ENCODE results near the gene MBLAC1.

Gene MBLAC1

GRCh38 chr7:100152937-100153666 lies 26.3 kb downstream of the MBLAC1 start:
- Histone ChIP-seq H2AFZ (ENCODE audit: low read depth, low read length) (no peak overlapping the region), H3K9ac (ENCODE audit: low read length) (no peak overlapping the region), H3K27me3 (ENCODE audit: low read depth, low read length) (no peaks in the 10 kb centered on the region), H3K4me1 (ENCODE audit: low read length) (peaks cover 34% of the 10 kb centered on the region), H3K4me3 (ENCODE audit: low read length) (no peak overlapping the region), H3K9me3 (ENCODE audit: insufficient read depth, low read length) (no peaks in the 10 kb centered on the region), H3K79me2 (ENCODE audit: low read length) (peaks cover 32% of the 10 kb centered on the region), H3K27ac (ENCODE audit: low read length) (no peak overlapping the region), H4K20me1 (ENCODE audit: insufficient read depth, low read length) (peaks cover 2% of the 10 kb centered on the region; the same call in 1 of the 2 replicates), H3K36me3 (replicated peaks; ENCODE audit: low read depth, low read length) (peaks cover 38% of the 10 kb centered on the region), H3K4me2 (ENCODE audit: low read length) (no peak overlapping the region)
- TF ChIP-seq CTCF (IDR thresholded peaks at IDR 0.05; ENCODE audit: low read depth, low read length) (no peak), EZH2phosphoT487 (IDR thresholded peaks at IDR 0.05; ENCODE audit: low read depth) (no peak)

GRCh38 chr7:100153708-100154535 lies 27.2 kb downstream of the MBLAC1 start:
- Histone ChIP-seq H3K4me2 (ENCODE audit: low read length) (no peak overlapping the region), H3K27ac (ENCODE audit: low read length) (no peak overlapping the region), H3K36me3 (replicated peaks; ENCODE audit: low read depth, low read length) (peaks cover 38% of the 10 kb centered on the region), H3K4me1 (ENCODE audit: low read length) (peaks cover 32% of the 10 kb centered on the region), H3K27me3 (ENCODE audit: low read depth, low read length) (no peaks in the 10 kb centered on the region), H2AFZ (ENCODE audit: low read depth, low read length) (no peak overlapping the region), H3K4me3 (ENCODE audit: low read length) (no peak overlapping the region), H3K9ac (ENCODE audit: low read length) (no peak overlapping the region), H3K79me2 (ENCODE audit: low read length) (peaks cover 33% of the 10 kb centered on the region), H4K20me1 (ENCODE audit: insufficient read depth, low read length) (peaks cover 2% of the 10 kb centered on the region; the same call in 1 of the 2 replicates), H3K9me3 (ENCODE audit: insufficient read depth, low read length) (no peaks in the 10 kb centered on the region)
- TF ChIP-seq CTCF (IDR thresholded peaks at IDR 0.05; ENCODE audit: low read depth, low read length): no peak
- TF ChIP-seq EZH2phosphoT487 (IDR thresholded peaks at IDR 0.05; ENCODE audit: low read depth): no peak

GRCh38 chr7:100154651-100155491 lies 28.1 kb downstream of the MBLAC1 start:
- no peak overlapping the region for H3K4me2 ChIP-seq (ENCODE audit: low read length)

More at GRCh38 chr7:100154651-100155491, 28.1 kb downstream of the MBLAC1 start:
- Histone ChIP-seq H3K4me3 (ENCODE audit: low read length) (no peak overlapping the region), H3K9ac (ENCODE audit: low read length) (no peak overlapping the region), H3K9me3 (ENCODE audit: insufficient read depth, low read length) (no peaks in the 10 kb centered on the region), H3K36me3 (replicated peaks; ENCODE audit: low read depth, low read length) (peaks cover 38% of the 10 kb centered on the region), H3K4me1 (ENCODE audit: low read length) (peaks cover 34% of the 10 kb centered on the region), H2AFZ (ENCODE audit: low read depth, low read length) (no peak overlapping the region), H3K27ac (ENCODE audit: low read length) (no peak overlapping the region), H4K20me1 (ENCODE audit: insufficient read depth, low read length) (peaks cover 2% of the 10 kb centered on the region; the same call in 1 of the 2 replicates), H3K27me3 (ENCODE audit: low read depth, low read length) (no peaks in the 10 kb centered on the region), H3K79me2 (ENCODE audit: low read length) (peaks cover 24% of the 10 kb centered on the region)
- TF ChIP-seq EZH2phosphoT487 (IDR thresholded peaks at IDR 0.05; ENCODE audit: low read depth) (no peak), CTCF (IDR thresholded peaks at IDR 0.05; ENCODE audit: low read depth, low read length) (no peak)
